ENCODE data around the gene YWHAQ.

YWHAQ gene

DNA sequence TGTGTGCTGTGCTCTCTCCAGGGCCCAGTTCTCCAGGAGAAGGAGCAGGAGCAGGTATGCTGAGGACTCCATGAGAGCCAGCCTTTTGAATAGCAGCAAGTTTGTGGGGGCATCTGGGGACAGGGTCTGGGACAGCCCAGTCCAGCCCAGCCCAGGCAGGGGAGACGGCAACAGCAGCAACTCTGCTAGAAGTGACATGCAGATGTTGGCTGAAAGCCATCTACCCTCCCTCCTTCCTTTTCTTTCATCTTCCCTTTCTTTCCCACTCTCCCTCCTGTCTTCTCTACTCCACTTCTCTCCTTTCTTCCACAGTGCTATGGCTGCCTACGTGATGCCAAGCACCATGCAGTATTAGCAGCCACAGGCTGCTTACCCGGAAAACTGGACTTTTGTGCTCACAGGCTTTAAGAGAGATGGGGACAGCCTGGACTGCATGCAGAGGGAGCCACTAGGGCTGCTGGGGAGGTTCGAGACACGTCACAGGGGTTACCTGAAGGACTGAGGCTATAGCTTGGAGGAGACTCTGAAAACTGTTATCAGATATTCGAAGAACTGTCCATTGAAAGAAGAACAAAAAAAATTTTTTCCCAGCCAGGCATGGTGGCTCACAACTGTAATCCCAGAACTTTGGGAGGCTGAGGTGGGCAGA is 23.8 kb upstream of the YWHAQ start:
- DNase-seq: no peak

DNA sequence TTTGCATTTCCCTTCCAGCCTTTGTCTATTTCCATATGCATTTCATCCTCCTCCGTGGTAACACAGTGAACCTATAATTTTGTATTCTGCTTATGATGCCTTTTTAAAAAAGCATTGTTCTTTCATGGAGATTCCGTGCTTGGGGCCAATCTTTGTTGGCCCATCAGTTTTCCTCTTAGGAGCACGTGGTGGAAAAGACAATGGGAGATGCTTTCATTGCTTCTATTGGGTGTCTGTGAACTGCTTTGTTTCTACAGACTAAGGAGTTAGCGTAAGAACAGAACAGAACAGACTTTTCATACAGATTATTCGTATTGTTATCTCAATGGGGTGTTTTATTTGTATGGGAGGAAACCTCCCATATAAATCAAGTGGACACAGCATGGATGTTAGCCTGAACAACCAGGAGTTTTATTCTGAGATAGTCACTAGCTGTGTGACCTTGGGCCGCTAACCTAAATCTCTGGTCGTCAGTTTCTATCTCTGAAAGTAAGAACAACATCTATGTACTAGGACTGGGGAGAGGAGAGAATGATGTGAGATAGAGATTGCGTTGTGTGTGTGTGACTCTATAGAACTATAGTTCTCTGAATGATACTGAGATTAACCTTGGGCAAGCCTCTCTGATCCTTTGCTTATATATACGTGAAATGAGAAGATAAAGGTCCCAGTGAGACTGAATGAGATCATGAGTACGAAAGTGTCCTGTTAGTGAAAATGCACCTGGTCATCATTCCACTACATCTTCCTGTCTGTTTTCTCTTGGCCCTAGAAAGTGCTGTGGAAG is 22.9 kb upstream of the YWHAQ start:
- peak; percentile 38 for DNase-seq

DNA sequence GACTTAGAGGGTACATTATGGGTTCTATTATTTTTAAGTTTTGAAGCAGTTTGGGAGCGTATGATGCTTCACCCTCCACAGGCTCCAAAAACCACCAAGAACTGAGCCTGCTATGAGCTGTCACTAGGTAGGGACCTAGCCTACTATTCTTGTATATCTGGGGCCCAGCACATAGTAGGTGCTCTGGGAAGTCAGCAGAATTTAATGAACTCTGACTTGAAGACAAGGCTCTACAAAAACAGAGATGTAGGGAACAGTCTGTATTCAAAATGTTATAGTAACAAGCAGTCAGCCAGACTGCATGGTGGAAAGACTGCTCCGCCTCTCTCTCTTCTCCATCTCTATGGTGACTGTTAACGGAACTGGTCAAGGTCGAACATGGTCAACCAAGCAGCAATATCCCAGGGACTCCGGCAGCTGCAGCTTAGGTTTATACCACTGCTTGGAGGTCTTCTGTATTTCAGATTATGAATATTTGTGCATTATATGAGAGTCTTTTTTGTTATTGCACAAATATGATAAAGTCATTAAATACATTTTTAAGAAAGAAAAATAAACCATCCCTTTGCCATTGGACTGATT is 22.2 kb upstream of the YWHAQ start:
- DNase-seq: peak; percentile 31

DNA sequence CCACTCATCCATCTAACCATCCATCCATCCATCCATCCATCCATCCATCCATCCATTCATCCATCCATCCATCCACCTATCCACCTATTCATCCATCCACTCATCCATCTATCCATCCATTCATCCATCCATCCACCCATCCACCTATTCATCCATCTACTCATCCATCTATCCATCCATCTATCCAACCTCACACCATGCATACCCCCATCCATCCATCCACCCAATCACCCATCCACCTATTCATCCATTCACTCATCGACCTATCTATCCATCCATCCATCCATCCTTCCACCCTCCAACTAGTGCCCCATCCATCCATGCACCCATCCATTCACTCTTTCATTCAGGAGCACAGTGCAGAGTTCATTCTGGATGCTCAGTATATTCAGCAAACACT is 21.5 kb upstream of the YWHAQ start:
- DNase-seq: no peak

DNA sequence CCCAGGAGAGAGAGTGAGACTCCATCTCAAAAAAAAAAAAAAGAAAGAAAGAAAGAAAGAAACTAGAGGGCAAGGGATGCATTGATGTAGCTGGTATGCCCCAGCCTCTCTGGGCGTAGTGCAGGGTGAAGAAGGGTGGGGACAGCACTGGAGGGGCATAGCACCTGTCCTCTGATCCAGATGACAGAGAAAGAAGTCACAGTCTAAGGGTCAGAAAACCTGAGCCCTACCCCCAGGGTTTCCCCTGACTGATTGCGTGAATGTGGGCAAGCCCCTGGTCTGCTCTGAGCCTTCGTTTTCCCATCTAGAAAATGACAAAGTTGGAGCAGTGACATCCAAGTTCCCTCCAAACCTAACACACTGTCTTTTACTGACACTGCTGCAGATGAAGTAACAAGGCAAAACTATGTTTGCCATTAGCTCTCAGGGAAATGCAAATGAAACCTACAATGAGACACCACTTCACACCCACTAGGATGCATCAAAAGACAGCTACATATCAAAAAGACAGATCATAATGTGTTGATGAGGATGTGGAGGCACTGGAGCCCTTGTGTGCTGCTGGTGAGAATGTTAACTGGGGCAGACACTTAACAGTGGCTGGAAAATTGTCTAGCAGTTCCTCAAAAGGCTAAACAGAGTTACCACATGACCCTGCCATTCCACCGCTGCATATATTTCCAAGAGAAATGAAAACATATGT is 19.5 kb upstream of the YWHAQ start:
- peak; percentile 15 for DNase-seq

DNA sequence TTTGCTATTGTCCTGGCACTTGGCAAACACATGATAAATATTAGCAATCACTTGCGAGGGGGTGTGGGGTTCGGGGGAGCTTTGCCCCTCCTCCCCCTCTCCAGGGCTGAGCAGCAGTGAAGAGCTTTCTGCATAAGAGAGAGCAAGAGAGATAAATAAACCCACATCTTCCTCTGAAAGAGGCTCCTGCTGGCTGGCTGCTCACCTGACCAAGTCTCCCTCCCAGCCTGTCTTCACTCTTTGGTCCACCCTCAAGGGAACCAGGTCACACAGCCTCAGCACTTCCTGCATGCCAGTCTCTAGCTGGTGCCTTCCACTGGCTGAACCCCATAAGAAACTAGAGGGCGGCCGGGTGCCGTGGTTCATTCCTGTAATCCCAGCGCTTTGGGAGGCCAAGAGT is 18.5 kb upstream of the YWHAQ start:
- no peak for DNase-seq

DNA sequence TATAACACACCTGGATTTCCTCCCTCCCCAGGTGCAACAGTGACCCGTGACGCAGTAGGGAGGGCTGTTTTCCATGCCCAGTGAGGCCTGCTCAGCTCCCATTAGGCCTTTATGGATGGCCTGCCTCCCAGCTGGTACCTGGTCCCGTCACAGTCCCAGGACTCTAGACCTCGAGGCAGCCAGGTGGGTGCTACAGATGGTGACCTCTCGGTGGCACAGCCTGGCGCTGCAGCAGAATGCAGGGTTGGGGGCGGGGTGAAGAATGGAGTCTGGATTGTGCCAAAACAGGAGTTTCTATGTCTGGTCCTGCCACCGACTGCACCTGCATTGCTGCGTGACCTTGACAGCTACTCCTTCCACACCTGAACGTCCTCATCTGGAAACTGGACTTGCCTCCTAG is 18.0 kb upstream of the YWHAQ start:
- peak; percentile 81 for DNase-seq

DNA sequence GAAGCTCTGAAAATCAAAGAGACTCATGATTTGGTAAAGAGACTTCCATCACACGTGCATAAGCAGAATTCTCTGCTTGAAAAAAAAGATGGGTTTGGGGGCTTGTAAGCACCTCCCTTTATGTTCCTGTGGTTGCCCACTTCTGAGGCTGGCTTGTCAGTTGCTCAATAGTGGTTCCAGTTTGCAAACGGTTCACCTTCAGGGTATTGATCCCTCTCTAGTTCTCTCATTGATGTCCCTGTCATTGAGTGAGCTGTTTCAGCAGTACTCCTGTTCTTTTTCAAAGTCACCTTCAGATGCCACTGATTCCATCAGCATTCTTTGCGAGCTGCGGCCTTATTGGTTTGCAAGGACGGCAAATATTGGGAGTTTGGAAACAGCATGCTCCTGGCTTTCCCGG is 17.1 kb upstream of the YWHAQ start:
- DNase-seq: peak; percentile 9

DNA sequence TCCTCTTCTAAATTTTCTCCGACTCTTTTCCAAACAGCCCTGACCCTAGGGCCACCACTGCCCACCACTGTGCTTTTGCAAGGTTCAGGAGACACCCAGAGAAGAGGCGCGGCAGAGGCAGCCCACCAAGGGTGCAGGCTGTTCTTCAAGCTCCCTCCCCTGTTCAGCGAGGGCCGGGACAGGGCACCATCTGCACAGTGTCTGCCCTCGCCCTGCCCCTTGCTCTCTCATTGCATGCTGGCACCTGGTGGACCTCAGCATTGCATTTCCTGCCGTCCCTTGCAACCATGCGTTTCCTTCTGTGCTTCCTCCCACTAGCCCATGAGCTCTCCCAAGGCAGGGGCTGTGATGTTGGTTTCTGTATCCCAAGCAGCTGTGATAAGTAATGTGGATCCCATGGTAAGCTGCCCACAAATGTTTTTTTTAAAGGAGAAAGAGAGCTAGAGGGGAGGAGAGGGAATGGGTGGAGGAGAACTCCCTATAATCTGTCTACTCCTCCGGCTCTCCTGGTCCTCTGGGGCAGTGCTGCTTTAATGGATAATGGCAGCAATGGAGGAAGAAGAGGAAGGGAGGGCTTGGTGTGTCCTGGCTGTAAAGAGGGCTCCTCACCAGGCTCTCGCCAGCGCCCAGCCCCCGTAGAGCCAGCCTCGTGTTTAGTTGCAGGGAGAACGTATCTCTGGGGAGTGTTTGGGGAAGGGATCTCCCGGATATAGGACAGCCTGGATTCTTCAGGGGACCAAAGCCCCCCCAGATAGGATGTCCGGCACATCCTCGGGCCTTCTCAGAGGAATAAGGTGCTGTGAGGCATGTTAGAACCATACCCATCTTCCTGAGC is 15.6 kb upstream of the YWHAQ start:
- no peak for DNase-seq

DNA sequence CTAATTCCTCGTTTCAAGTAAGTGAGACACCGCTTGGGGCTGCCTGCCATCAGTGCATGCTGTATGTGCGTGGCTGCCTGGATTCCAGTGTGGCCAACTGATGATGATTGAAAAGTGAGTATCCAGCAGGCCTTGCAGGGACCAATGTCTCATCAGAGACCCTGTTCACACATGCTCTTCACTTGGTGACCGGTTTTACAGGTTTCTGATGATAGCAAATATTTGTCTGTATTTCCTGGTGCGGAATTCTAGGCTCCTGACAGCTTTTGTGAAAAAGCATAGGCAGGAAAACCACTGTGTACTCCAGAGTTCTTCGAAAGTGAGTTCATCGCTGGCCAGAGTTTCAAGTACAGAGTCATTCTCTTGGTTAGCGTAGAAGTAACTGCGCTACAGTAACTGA is 13.8 kb upstream of the YWHAQ start:
- peak; percentile 67 for DNase-seq

DNA sequence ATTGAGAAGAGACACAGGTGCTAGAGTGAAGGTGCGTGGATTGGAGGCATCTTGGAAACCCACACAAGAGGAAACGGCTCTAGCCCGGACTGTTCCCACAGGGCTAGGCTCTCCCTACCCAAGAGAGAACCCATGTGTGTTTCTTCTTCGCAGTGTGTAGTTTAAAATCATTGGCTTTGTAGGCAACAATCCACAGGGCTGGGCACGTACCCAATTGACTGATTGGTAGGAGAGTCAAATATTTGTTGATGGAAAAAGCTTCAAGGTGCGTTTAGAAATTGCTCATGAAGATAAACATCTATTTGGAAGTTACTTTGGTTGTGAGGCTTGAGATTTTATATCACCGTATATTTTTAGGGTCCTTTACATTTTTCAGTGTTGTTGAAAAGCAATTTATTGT is 13.2 kb upstream of the YWHAQ start:
- no peak for DNase-seq

DNA sequence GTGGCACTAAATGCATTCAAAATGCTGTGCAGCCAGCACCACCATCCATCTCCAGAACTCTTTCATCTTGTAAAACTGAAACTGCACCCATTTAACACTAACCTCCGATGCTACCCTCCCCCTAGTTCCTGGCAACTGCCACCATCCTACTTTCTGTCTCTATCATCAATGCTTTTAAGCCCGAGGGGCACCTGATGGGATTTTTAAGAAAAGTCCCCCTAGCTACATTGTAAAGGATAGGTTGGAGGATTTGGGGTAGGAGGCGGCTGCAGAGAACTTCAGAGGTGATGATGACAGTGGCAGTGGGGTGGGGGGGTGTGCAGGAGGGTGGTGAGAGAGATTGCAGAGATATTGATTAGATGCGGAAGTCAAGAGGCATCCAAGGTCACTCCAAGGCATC is 10.8 kb upstream of the YWHAQ start:
- DNase-seq: no peak

DNA sequence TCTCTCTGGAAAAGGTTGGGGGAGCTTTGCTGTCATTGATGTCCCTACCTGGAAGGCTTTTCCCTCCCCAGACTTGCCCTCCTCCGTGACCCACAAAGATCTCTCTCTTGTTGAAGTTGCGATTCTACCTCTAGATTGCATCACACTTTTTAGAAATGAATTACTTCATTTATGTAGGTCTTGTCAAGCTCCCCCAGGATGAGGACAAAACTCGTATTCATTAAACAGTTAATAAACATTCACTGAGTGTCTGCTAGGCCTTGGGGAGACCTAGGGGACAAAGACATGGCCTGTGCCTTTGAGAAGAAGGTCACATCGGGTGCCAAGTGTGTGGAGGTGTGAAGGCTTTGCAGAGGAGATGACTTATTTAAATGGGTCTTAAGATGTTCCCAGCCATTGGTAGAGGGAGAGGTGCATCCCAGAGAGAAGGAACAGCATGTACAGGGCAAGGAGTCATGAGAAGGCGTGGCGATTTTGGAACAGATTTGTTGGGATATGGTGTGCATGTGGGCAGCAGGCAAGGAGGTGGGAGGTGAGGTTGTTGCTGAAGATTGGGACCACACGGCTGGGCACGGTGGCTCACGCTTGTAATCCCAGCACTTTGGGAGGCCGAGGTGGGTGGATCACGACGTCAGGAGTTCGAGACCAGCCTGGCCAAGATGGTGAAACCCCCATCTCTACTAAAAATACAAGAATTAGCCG is 9.8 kb upstream of the YWHAQ start:
- DNase-seq: no peak

DNA sequence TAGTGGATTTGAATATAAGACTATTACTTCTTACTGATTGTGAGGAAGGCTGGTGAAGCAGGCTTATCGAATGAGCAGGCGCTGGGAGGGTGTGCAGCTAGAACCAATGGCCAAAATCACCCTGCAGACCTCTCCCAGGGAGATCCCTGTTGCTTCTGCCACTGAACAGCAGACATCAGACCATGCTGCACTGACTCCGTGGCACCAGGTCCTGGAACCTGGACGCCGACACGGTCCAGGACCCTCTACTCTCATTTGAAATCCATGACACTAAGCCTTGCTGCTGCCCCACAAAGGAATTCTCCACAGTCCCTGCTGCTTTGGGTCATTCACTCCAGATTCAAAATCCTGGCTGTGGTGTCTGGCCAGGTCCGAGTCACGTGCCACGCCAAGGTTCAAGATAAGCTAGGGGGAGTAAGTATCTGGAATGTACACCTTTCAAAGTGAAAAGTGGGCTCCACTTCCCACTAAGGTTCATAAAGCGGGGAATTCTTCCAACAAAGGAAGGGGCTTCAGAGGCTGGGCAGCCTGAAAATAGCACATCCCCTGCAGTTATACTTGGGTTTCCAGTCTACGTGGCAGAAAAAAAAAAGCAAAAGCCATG is 9.0 kb upstream of the YWHAQ start:
- no peak for DNase-seq

DNA sequence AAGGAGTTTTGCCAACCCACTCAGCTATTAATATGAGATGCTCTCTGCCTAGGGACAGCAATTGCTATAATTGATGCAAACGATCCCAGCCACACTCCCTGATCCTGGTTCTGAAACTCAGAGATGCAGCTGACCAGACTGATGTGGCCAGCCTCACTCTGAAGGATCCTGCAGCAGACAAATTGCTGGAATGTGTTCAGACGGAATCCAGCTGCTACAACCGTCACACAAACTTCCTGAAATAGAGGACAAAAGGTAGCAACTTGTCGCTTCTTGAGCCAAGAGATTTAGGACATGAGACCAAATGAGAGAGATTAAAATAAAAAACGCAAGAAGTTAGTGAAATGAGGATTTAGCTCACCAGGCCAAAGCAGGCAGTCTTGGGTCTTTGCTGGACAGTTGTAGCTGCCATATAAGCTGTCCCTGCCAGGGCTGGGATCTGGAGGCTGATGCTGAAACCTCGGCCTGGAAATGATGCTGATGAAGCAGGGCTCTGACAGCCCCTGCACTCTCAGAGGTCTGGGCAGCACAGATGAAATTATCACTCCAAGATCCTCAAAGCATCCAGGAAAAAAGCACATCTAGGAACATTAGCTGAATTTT is 8.3 kb upstream of the YWHAQ start:
- no peak for DNase-seq

DNA sequence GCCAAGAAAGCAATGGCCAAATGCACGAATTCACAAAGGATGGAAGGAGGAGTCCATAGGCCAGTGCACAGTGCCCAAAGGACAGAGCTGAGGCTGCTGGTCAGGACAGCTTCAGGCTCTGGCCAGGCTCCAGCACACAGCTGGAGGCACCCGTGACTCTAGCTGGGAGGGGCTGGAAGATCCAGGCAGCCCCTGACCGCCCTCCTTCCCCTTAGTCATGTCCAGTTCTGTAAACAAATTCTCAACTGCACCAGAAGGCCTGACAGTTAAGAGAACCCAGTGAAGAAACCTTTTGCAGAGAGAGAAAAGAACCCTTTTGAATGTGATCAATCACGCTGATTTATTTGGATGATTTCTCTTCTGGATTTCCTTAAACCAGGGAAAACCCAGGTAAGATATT is 7.7 kb upstream of the YWHAQ start:
- no peak for DNase-seq

DNA sequence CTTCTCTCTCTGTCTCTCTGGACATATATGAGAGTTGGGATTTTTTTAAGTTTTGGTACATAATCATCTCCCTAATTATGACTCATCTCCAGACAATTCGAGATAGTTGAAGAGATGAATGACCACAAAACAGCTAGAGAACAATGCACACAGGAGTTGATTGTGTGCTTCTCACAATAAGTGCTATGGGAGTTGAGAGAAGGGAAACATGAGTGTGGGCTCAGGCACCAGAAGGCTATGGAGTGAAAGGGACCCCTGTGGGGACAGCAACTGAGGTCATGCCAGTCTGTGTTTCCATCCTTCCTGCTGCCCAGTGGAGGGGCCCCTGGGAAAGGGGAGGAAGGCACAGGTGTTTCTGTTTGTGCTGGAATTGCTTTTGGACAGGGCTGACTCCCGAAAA is 6.5 kb upstream of the YWHAQ start:
- no peak for DNase-seq

DNA sequence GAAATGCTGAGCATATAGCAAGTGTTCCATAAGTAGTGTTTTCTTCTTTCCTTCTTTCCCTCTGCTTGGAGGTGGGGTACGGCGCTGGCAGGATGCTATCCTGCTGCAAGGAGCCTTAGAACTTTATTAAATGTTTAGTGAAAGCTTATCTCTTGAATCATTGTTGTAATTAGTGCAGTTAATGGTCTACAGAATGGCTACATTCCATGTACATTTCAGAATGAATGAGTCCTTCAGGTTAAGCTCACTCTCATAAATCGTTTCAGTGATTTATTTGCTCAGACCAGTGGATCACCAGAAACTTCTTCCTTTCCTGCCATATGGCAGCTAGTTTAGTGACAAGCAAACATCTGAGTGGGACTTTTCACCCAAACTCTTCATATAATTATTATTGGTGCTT is 3.3 kb upstream of the YWHAQ start:
- DNase-seq: no peak

DNA sequence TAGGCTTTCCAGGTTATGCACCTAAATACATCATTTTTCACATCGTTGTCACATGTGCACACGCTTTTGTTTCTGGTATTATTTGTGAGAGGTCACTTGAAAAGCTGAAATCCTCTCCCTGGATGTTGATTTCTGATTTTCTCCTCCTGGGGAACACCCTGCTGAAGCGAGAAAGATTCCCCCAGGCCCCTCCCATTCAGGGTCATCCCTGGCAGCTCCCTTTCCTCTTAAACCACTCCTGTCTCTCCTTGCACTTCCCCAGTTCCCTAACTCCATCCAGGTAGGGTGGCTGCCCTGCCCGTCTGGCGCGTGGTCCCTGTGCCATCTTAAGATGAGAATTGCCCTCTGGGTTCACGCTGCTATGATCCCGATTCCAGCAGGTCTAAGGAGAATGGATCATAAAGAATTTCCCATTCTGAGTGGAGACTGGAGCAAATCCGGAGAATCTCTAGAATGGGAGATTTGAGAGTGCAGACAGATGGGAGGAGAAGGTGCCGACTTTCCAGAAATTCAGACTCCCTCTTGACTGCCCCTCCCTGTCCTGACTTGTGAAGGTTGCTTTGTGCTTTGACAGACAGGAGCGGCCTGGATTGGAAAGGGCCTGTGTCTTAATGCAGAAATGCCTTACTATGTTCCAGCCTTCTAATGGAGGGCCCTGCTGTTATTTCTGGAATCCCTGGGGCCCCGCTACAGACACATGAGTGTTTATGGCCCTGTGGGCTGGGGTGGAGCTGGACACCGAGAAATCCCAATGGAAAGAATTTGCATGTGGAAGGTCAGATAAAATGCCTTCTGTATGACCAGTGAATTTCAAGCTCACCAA is 1.3 kb upstream of the YWHAQ start:
- peak; percentile 27 for DNase-seq

DNA sequence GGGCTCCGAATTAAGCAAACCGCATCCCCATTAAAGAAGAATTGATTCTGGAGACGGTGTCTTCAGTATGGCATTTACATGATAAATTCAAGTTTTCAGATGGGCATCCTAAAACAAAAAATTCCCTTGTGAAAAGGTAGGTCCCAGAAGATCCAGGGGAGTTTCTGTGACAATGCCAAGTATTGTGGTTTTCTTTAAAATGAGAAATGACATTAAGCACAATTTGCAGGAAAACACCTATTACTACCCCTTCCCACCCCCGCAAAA is 689 bp upstream of the YWHAQ start:
- DNase-seq: no peak
